K562 (cell line): Measurements from ENCODE around the gene MAP4K1. TPM values are rescaled to one million over a fixed set of nuclear protein-coding genes. Genes with fewer than 3 reads are reported as not detected.

Experiments used
- ATAC-seq: fragments of 200-7000 bp; cut with Tn5 transposase; 3 replicates; pipeline ENCODE4 v1.9.1; 2020; ENCODE audit warnings: moderate library complexity
- Bru-seq: library from RNA; stranded (reverse); fragments of 400-500 nt; gene quantifications from one replicate; lab custom pipeline; 2021; lab: Mats Ljungman, UMichigan
- BruChase-seq, 2 experiments: library from RNA; stranded (reverse); fragments of 400-500 nt; gene quantifications; one replicate each; lab custom pipeline; 2021; lab: Mats Ljungman, UMichigan
- BruUV-seq: library from RNA; stranded (reverse); fragments of 400-500 nt; replicated peaks from 2 replicates; lab custom pipeline; 2021; lab: Mats Ljungman, UMichigan
- CTCF ChIA-PET: fragments of 300-600 bp; formaldehyde crosslinking; extraction: SDS; loops from one replicate; lab custom pipeline; 2021; ENCODE audit warnings: low intra/inter-chr PET ratio; lab: Yijun Ruan, JAX
- POLR2A ChIA-PET: fragments of 300-600, 350-650 bp; sonication (Branson Sonifier 250); formaldehyde crosslinking; extraction: SDS; loops from one replicate; lab custom pipeline; 2021; ENCODE audit warnings: antibody characterized with exemption, inconsistent platforms; lab: Yijun Ruan, JAX
- DNase-seq, 4 experiments: peaks; one replicate each; pipeline versions ENCODE4 v3.0.0 to v3.0.0-alpha.2; 2011 to 2018; ENCODE audit warnings: low spot score in 3 of 4, mixed read lengths in 3 of 4; ENCODE audit errors: extremely low read depth in 1 of 4
- FAIRE-seq: peaks from 2 replicates; lab custom pipeline; 2011; peaks lifted over from hg19 to GRCh38; lab: Jason Lieb, UNC
- H2AFZ ChIP-seq: 2 replicates; pipeline ENCODE4 v1.6.0; 2011; ENCODE audit warnings: low read depth, low read length, control low read depth, inconsistent platforms
- H3K27ac ChIP-seq: fragments of 200-600 bp; 3 replicates; pipeline ENCODE4 v1.8.0; 2011; ENCODE audit warnings: low read depth, mild to moderate bottlenecking, control low read depth, inconsistent platforms, low read length, moderate library complexity, mixed read lengths; ENCODE audit errors: extremely low read depth
- H3K27me3 ChIP-seq, 2 experiments: fragments of 300-600 bp in 1 of 2; 2 replicates in 1 of 2; 3 replicates in 1 of 2; pipeline versions ENCODE4 v1.6.0 to v1.8.0; 2011; ENCODE audit warnings: inconsistent platforms in 2 of 2, low read length in 2 of 2, mild to moderate bottlenecking in 1 of 2, mixed read lengths in 1 of 2, moderate library complexity in 1 of 2; ENCODE audit not compliant: control insufficient read depth in 2 of 2, insufficient read depth in 2 of 2
- H3K36me3 ChIP-seq: fragments of 300-600 bp; 3 replicates; pipeline ENCODE4 v1.8.0; 2011; ENCODE audit warnings: mild to moderate bottlenecking, low read length, inconsistent platforms; ENCODE audit not compliant: control insufficient read depth, insufficient read depth
- H3K4me1 ChIP-seq, 2 experiments: fragments of 200-600 bp in 1 of 2; replicated peaks in 1 of 2; 2 replicates in 1 of 2; 3 replicates in 1 of 2; pipeline versions ENCODE4 v1.5.1 to v1.8.0; 2011; ENCODE audit warnings: inconsistent platforms in 2 of 2, low read length in 2 of 2, mild to moderate bottlenecking in 1 of 2, mixed read lengths in 1 of 2, moderate library complexity in 1 of 2; ENCODE audit not compliant: control insufficient read depth in 2 of 2, insufficient read depth in 2 of 2
- H3K4me2 ChIP-seq: 2 replicates; pipeline ENCODE4 v1.6.1; 2011; ENCODE audit warnings: low read length, control low read depth, inconsistent platforms, mixed read lengths; ENCODE audit not compliant: insufficient read depth
- H3K4me3 ChIP-seq: fragments of 200-600 bp; sonication (generic), shearing (Covaris generic); 2 replicates; pipeline ENCODE4 v1.5.1; 2016; ENCODE audit warnings: control low read depth, inconsistent platforms
- H3K79me2 ChIP-seq: fragments of 200-600 bp; 3 replicates; pipeline ENCODE4 v1.8.0; 2011; ENCODE audit warnings: low read length, inconsistent platforms; ENCODE audit not compliant: control insufficient read depth, insufficient read depth
- H3K9ac ChIP-seq, 2 experiments: 2 replicates each; pipeline versions ENCODE4 v1.6.0 to v1.6.1; 2011; ENCODE audit warnings: low read depth in 2 of 2, low read length in 2 of 2, control low read depth in 1 of 2, inconsistent platforms in 1 of 2, mild to moderate bottlenecking in 1 of 2, mixed read lengths in 1 of 2; ENCODE audit not compliant: insufficient read depth in 1 of 2
- H3K9me1 ChIP-seq: one replicate; pipeline ENCODE4 v1.6.0; 2011; ENCODE audit warnings: inconsistent platforms, mild to moderate bottlenecking, low read length, moderate library complexity; ENCODE audit not compliant: control insufficient read depth, insufficient read depth
- H3K9me3 ChIP-seq: replicated peaks from 2 replicates; pipeline ENCODE4 v1.5.1; 2011; ENCODE audit warnings: low read depth, low read length, inconsistent platforms; ENCODE audit not compliant: control insufficient read depth, insufficient read depth
- H4K20me1 ChIP-seq: replicated peaks from 2 replicates; pipeline ENCODE4 v1.6.1; 2011; ENCODE audit warnings: low read length, inconsistent platforms, mixed read lengths; ENCODE audit not compliant: control insufficient read depth, insufficient read depth
- MBD2 ChIP-seq: sonication (generic); IDR thresholded peaks from 2 replicates; pipeline ENCODE4 v1.6.1; 2016; ENCODE audit warnings: low read depth, borderline replicate concordance
- STAG1 ChIP-seq: sonication (generic); formaldehyde crosslinking; IDR thresholded peaks from 2 replicates; pipeline ENCODE4 v1.5.0; 2020; ENCODE audit warnings: missing genetic modification reagents, borderline replicate concordance
- TCF7 ChIP-seq: sonication (generic); IDR thresholded peaks from 2 replicates; pipeline ENCODE4 v1.6.1; 2016; ENCODE audit warnings: antibody characterized with exemption, borderline replicate concordance
- ZBTB7A ChIP-seq: IDR thresholded peaks from 2 replicates; pipeline ENCODE4 v1.6.1; 2011; ENCODE audit warnings: low read depth, mild to moderate bottlenecking, low read length, moderate library complexity, borderline replicate concordance; ENCODE audit not compliant: control insufficient read depth
- ZNF57 ChIP-seq: fragments of 450-650 bp; formaldehyde crosslinking; IDR thresholded peaks from 2 replicates; pipeline ENCODE4 v1.4.0; 2020; ENCODE audit warnings: mild to moderate bottlenecking, moderate library complexity
- WGBS: fragments of 100-300 bp; shearing (Covaris generic); methylation state at CpG from one replicate; pipeline ENCODE4 v1.1.6; 2016; ENCODE audit warnings: low coverage, mixed read lengths; ENCODE audit not compliant: insufficient coverage; ENCODE audit errors: missing lambda C conversion rate; 5-methylcytosine and 5-hydroxymethylcytosine counted together
- in situ Hi-C: fragments of 300-500 bp; cut with MboI; formaldehyde crosslinking; loops from 4 replicates; pipeline ENCODE4 v1.15.0; 2018; ENCODE audit warnings: inconsistent platforms, mixed read lengths
- intact Hi-C: fragments of 100-400 bp; cut with micrococcal nuclease; formaldehyde crosslinking; loops from 2 replicates; pipeline ENCODE4 v1.14.2; 2022
- long read RNA-seq, 3 experiments: library from polyadenylated mRNA in 2 of 3; library from RNA in 1 of 3; unstranded in 2 of 3; stranded (forward) in 1 of 3; transcript quantifications; one replicate each; pipeline ENCODE4 v2.0.0, GENCODE V29; 2019 to 2022
- polyA minus RNA-seq, 3 experiments: library from RNA; depleted of rRNA, polyadenylated mRNA; stranded (reverse); fragments of >200 nt; gene quantifications; 2 replicates each; pipeline ENCODE4 v1.2.3, GENCODE V29; 2011
- polyA plus RNA-seq, 8 experiments: library from polyadenylated mRNA; depleted of rRNA in 4 of 8; stranded (reverse) in 5 of 8; unstranded in 3 of 8; fragments of >200 nt; fragmentation: Nextera tagmentation in 2 of 8; fragmentation: Illumina TruSeq in 1 of 8; extraction: Ambion mirVana in 2 of 8; extraction: Trizol in 1 of 8; gene quantifications; 2 replicates each; pipeline versions ENCODE4 v1.2.1 to v1.2.3, GENCODE V29; 2011 to 2014; ENCODE audit warnings: inconsistent platforms in 1 of 8, missing spikeins in 1 of 8
- total RNA-seq, 7 experiments: library from RNA; depleted of rRNA in 6 of 7; stranded (reverse); fragments of >200 nt in 6 of 7; fragmentation: Illumina TruSeq in 2 of 7; extraction: Trizol in 2 of 7; gene quantifications; 2 replicates each; pipeline versions ENCODE4 v1.2.1 to v1.2.3, GENCODE V29; 2011 to 2021; ENCODE audit warnings: low replicate concordance in 1 of 7
- TF ChIP-seq, protein P1 (sequence below): fragments of 250-450 bp; sonication (Bioruptor Pico); IDR thresholded peaks from 2 replicates; pipeline ENCODE4 v1.5.0; 2021
- TF ChIP-seq, protein P2 (sequence below): fragments of 200-800 bp; sonication (Bioruptor generic); IDR thresholded peaks from 2 replicates; pipeline ENCODE4 v1.6.1; 2017; ENCODE audit warnings: missing genetic modification characterization, missing compliant biosample characterization

Gene MAP4K1
- total RNA-seq (2011; cell fraction: chromatin; rRNA removed; ENCODE audit: low replicate concordance): 1.7 and 3.2 TPM in 2 replicates
- 0.83 and 1.8 TPM in 2 replicates for total RNA-seq (2011; cell fraction: nucleolus; rRNA removed)
- 0.92 and 2.5 TPM in 2 replicates for total RNA-seq (2011; cell fraction: nucleoplasm; rRNA removed)
- total RNA-seq (2014; rRNA removed): 0.65 TPM in 1 of 2 replicates, not detected in the other
- 0.47 TPM in 1 of 2 replicates, not detected in the other for total RNA-seq (2014; rRNA removed; fragmentation: Illumina TruSeq; extraction: Trizol)
- total RNA-seq (2015; rRNA removed; fragmentation: Illumina TruSeq; extraction: Trizol): 0.14 and 0.38 TPM in 2 replicates
- total RNA-seq (2021): 3.0 and 3.2 TPM in 2 replicates
- 0.39 and 0.81 TPM in 2 replicates for polyA plus RNA-seq (2011; rRNA removed)
- polyA plus RNA-seq (2011; cell fraction: cytosol; rRNA removed): 0.50 and 0.69 TPM in 2 replicates
- polyA plus RNA-seq (2011; cell fraction: nucleus; rRNA removed): 2.9 and 4.0 TPM in 2 replicates
- polyA plus RNA-seq (2012): 0.57 and 1.1 TPM in 2 replicates
- polyA plus RNA-seq (2014; fragmentation: Illumina TruSeq; extraction: Trizol): 0.31 and 0.61 TPM in 2 replicates
- 1 to 10 TPM in 1 of 2 experiments, under 1 TPM in 1; 0.99 to 1.4 TPM for polyA plus RNA-seq (2014; fragmentation: Nextera tagmentation; extraction: Ambion mirVana)
- polyA plus RNA-seq (2014; rRNA removed): 0.50 and 0.99 TPM in 2 replicates
- 0.27 and 0.91 TPM in 2 replicates for polyA minus RNA-seq (2011; rRNA and poly(A)+ RNA removed)
- not detected in 2 replicates for polyA minus RNA-seq (2011; cell fraction: cytosol; rRNA and poly(A)+ RNA removed)
- 0.56 and 2.3 TPM in 2 replicates for polyA minus RNA-seq (2011; cell fraction: nucleus; rRNA and poly(A)+ RNA removed)
- Bru-seq, nascent RNA: percentile 24 among the genes with signal in this experiment
- percentile 11 among the genes with signal in this experiment for BruChase-seq, experiment 1, labeled RNA remaining after a 2-hour chase
- percentile 23 among the genes with signal in this experiment for BruChase-seq, experiment 2, labeled RNA remaining after a 6-hour chase
- long read RNA-seq, experiment 1: 0 reads
- long read RNA-seq, experiment 2: 0 reads
- long read RNA-seq, experiment 3, partial matches to known transcripts: 1 of 1 reads
- long read RNA-seq, experiment 3, other reads (novel, unspliced or antisense): 0 of 1 reads

DNA sequence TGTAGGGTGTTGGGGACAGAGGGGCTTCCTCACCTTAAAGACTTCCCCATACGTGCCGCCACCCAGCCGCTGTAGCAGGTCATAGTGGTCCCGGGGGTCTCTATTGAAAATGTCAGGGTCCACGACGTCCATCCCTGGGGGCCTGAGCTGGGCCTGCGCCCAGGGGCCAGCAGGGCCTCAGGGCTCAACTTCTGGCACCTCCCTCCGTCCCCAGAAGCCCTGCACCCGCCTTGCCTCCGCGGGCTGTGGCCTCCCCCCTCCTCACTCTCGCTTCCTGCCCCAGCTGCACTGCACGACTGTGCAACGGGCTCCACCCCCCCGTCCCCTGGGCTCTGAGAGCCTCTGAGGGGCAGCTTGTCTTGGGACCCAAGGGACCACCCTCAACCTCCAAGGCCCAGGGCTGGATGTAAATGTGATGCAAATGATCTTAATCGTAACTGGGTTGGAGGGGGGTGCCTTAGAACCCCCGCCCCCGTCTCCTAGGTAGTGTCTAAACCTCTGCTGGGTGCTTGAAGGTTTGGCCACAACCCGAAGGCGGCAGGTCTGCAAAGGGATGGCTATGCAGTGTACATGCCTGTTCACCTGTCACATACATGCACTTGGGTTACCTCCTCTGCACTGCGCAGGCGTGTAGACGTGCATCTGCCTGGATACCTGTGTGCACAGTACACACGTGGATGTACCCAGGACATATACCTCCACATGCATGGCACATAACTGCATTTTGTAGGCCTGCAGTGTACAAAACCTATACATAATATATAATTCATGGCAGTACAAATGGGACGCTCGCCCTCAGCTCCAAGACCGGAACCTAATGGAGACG is at the start of gene MAP4K1:
Gene MAP4K1, minus strand, starts transcription at position 190 of the 826 bp plus-strand sequence. Its CDS starts 58 bp downstream, at position 132.
- ChIA-PET POLR2A (interaction anchor here (0.8 to 1.6 kb wide), 7 partner anchors 10 to 476 kb away, joined by 3 to 8 read pairs (median 4); partner anchors contain the start of gene ACTN4), CTCF (no interaction called here)
- 0 out of 2 replicates have a peak, but pooled peaks cover 4% of the 10 kb centered on the region for H4K20me1 ChIP-seq
- in situ Hi-C loops (loop anchor here (10.0 kb wide), 1 partner anchor 383 kb away; no protein-coding TSS in a partner anchor), intact Hi-C loops (loop anchor here (2.0 to 5.0 kb wide), 2 partner anchors 61 to 73 kb away; no protein-coding TSS in a partner anchor)
- H3K4me2 ChIP-seq: peak within 1 kb of the TSS; percentile 91
- FAIRE-seq: peak; percentile 67
- TSS peak; percentile 96 for BruUV-seq
- H3K9me1 ChIP-seq: no peaks in the 10 kb centered on the region
- DNase-seq: peak in 2 of 4 experiments; percentile 14 to 34
- peak within 1 kb of the TSS; percentile 93 for H2AFZ ChIP-seq
- H3K9ac ChIP-seq: peak within 1 kb of the TSS; percentile 73 to 95
- H3K4me1 ChIP-seq: peaks cover 13 to 33% of the 10 kb centered on the region in 2 experiments; a peak in 4 of 5 replicates
- no peaks in the 10 kb centered on the region for H3K27me3 ChIP-seq
- H3K4me3 ChIP-seq: peak within 1 kb of the TSS; percentile 93
- peak within 1 kb of the TSS; percentile 82 for H3K27ac ChIP-seq
- peaks cover 35% of the 10 kb centered on the region for H3K36me3 ChIP-seq
- 72% methylated on average over 28 of the region's 28 CpGs for WGBS
- peaks cover 34% of the 10 kb centered on the region for H3K79me2 ChIP-seq
- no peaks in the 10 kb centered on the region for H3K9me3 ChIP-seq
- peak; percentile 17 for ATAC-seq
- TF ChIP-seq, protein P1, sequence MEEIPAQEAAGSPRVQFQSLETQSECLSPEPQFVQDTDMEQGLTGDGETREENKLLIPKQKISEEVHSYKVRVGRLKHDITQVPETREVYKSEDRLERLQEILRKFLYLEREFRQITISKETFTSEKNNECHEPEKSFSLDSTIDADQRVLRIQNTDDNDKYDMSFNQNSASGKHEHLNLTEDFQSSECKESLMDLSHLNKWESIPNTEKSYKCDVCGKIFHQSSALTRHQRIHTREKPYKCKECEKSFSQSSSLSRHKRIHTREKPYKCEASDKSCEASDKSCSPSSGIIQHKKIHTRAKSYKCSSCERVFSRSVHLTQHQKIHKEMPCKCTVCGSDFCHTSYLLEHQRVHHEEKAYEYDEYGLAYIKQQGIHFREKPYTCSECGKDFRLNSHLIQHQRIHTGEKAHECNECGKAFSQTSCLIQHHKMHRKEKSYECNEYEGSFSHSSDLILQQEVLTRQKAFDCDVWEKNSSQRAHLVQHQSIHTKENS (CRISPR knock-in tag): no peak
- TF ChIP-seq, protein P2, sequence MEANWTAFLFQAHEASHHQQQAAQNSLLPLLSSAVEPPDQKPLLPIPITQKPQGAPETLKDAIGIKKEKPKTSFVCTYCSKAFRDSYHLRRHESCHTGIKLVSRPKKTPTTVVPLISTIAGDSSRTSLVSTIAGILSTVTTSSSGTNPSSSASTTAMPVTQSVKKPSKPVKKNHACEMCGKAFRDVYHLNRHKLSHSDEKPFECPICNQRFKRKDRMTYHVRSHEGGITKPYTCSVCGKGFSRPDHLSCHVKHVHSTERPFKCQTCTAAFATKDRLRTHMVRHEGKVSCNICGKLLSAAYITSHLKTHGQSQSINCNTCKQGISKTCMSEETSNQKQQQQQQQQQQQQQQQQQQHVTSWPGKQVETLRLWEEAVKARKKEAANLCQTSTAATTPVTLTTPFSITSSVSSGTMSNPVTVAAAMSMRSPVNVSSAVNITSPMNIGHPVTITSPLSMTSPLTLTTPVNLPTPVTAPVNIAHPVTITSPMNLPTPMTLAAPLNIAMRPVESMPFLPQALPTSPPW (CRISPR knock-in tag): peak; percentile 39
- TF ChIP-seq MBD2: no peak
- TF ChIP-seq ZNF57 (CRISPR knock-in tag): no peak
- peak; percentile 53; the same call in 1 of the 2 replicates for TF ChIP-seq ZBTB7A
- TF ChIP-seq STAG1 (CRISPR knock-in tag): 0 out of 2 replicates have a peak, but pooled peaks have one; percentile 5
- no peak for TF ChIP-seq TCF7
